Colon (tissue), 2 donors: ENCODE data around the gene ING3.
"Not testable (repeated sequence)": the region's sequence is repeated elsewhere in the genome, so short reads cannot be mapped to it uniquely, and the experiment has no call there.

Experiments
- FAIRE-seq: peaks from 2 replicates; lab custom pipeline; 2012; peaks lifted over from hg19 to GRCh38; lab: Jason Lieb, UNC
- donor health status: control.
- donor health status: control.

Gene ING3

GRCh38 chr7:120951309-120951699, 727 bp downstream of the ING3 start:
- FAIRE-seq: no peak

- no peak for FAIRE-seq
These were observed 1.2 kb downstream of the ING3 start for GRCh38 chr7:120951826-120952225.

- FAIRE-seq: no peak
These were observed 5.1 kb downstream of the ING3 start for GRCh38 chr7:120955577-120956149.

GRCh38 chr7:120959929-120960484, 9.4 kb downstream of the ING3 start:
- no peak for FAIRE-seq

GRCh38 chr7:120960714-120961113, 10.1 kb downstream of the ING3 start:
- no peak for FAIRE-seq

- no peak for FAIRE-seq
These were observed 11.1 kb downstream of the ING3 start for GRCh38 chr7:120961638-120962173.

- FAIRE-seq: no peak
These were observed 13.5 kb downstream of the ING3 start for GRCh38 chr7:120964088-120964487.

GRCh38 chr7:120966961-120967360, 16.4 kb downstream of the ING3 start:
- no peak for FAIRE-seq

- no peak for FAIRE-seq
These were observed 23.3 kb downstream of the ING3 start for GRCh38 chr7:120973849-120974248.

GRCh38 chr7:120979765-120980499, 29.4 kb downstream of the ING3 start:
- no peak for FAIRE-seq

GRCh38 chr7:120981117-120981516, 30.5 kb downstream of the ING3 start:
- FAIRE-seq: no peak

GRCh38 chr7:120981888-120982615, 31.5 kb downstream of the ING3 start:
- FAIRE-seq: no peak

- FAIRE-seq: not testable (repeated sequence)
These were observed 33.0 kb downstream of the ING3 start for GRCh38 chr7:120983592-120983991.

GRCh38 chr7:120984406-120984805, 33.8 kb downstream of the ING3 start:
- no peak for FAIRE-seq

GRCh38 chr7:120985130-120985758, 34.7 kb downstream of the ING3 start:
- FAIRE-seq: no peak

GRCh38 chr7:120985839-120986238, 35.3 kb downstream of the ING3 start:
- FAIRE-seq: no peak

GRCh38 chr7:120986650-120987049, 36.1 kb downstream of the ING3 start:
- no peak for FAIRE-seq

GRCh38 chr7:120987280-120987679, 36.7 kb downstream of the ING3 start:
- no peak for FAIRE-seq

- no peak for FAIRE-seq
These were observed 37.4 kb downstream of the ING3 start for GRCh38 chr7:120987683-120988590.

GRCh38 chr7:120988591-120989256, 38.1 kb downstream of the ING3 start, which contains the start of gene CPED1:
TSS of gene CPED1 (plus strand) at chr7:120988711. CDS start at chr7:120989622, 911 bp downstream.
- no peak for FAIRE-seq
